GM21360 (cell line): ENCODE measurements around the gene ADIPOR2.
"Not testable (repeated sequence)": the region's sequence is repeated elsewhere in the genome, so short reads cannot be mapped to it uniquely, and the experiment has no call there.

Experiments used
- ATAC-seq: cut with Tn5 transposase; IDR thresholded peaks from one replicate; pipeline ENCODE4 v1.9.1; 2021; ENCODE audit warnings: mild to moderate bottlenecking, moderate library complexity; ENCODE audit not compliant: unreplicated experiment

ADIPOR2 gene

GRCh38 chr12:1702713-1703112 lies 11.8 kb downstream of the ADIPOR2 start:
- ATAC-seq: no peak

- no peak for ATAC-seq
These were observed 13.2 kb downstream of the ADIPOR2 start for GRCh38 chr12:1703771-1704722.

GRCh38 chr12:1705774-1706631 lies 15.1 kb downstream of the ADIPOR2 start:
- ATAC-seq: no peak

- ATAC-seq: no peak
These were observed 15.7 kb downstream of the ADIPOR2 start for GRCh38 chr12:1706632-1706980.

GRCh38 chr12:1707051-1707450 lies 16.2 kb downstream of the ADIPOR2 start:
- ATAC-seq: no peak

- ATAC-seq: not testable (repeated sequence)
These were observed 19.1 kb downstream of the ADIPOR2 start for GRCh38 chr12:1709968-1710367.

- ATAC-seq: not testable (repeated sequence)
These were observed 20.0 kb downstream of the ADIPOR2 start for GRCh38 chr12:1710870-1711269.

- ATAC-seq: not testable (repeated sequence)
These were observed 20.8 kb downstream of the ADIPOR2 start for GRCh38 chr12:1711536-1712211.

GRCh38 chr12:1712305-1712704 lies 21.4 kb downstream of the ADIPOR2 start:
- not testable (repeated sequence) for ATAC-seq

- not testable (repeated sequence) for ATAC-seq
These were observed 22.0 kb downstream of the ADIPOR2 start for GRCh38 chr12:1712852-1713251.

GRCh38 chr12:1713783-1714348 lies 23.0 kb downstream of the ADIPOR2 start:
- ATAC-seq: not testable (repeated sequence)

- ATAC-seq: not testable (repeated sequence)
These were observed 24.6 kb downstream of the ADIPOR2 start for GRCh38 chr12:1715459-1715858.

GRCh38 chr12:1716215-1716862 lies 25.5 kb downstream of the ADIPOR2 start:
- no peak for ATAC-seq

GRCh38 chr12:1716911-1717310 lies 26.0 kb downstream of the ADIPOR2 start:
- ATAC-seq: no peak

- no peak for ATAC-seq
These were observed 28.3 kb downstream of the ADIPOR2 start for GRCh38 chr12:1719139-1719538.

GRCh38 chr12:1720494-1720893 lies 29.6 kb downstream of the ADIPOR2 start:
- no peak for ATAC-seq

GRCh38 chr12:1723721-1724120 lies 32.9 kb downstream of the ADIPOR2 start:
- no peak for ATAC-seq

GRCh38 chr12:1724250-1724649 lies 33.4 kb downstream of the ADIPOR2 start:
- no peak for ATAC-seq

GRCh38 chr12:1726753-1727152 lies 35.9 kb downstream of the ADIPOR2 start:
- no peak for ATAC-seq

GRCh38 chr12:1728824-1729223 lies 38.0 kb downstream of the ADIPOR2 start:
- no peak for ATAC-seq
